T-helper 2 cell treated with Interferon-gamma antibody and Interleukin-4, amounts not matched to agents 5 μg/mL and 100 μg/mL, for 36 hours (primary cell): ENCODE results near the gene MPDZ.

Source experiments
- DNase-seq: peaks from one replicate; pipeline ENCODE4 v3.0.0; 2021; ENCODE audit warnings: low spot score
- H3K27ac Mint-ChIP-seq: one replicate; pipeline ENCODE4 v1.8.0; 2021; ENCODE audit warnings: mild to moderate bottlenecking, mixed read lengths
- H3K27me3 Mint-ChIP-seq: one replicate; pipeline ENCODE4 v1.8.0; 2021; ENCODE audit warnings: low read depth, mixed read lengths
- H3K36me3 Mint-ChIP-seq: one replicate; pipeline ENCODE4 v1.8.0; 2021; ENCODE audit warnings: low read depth, mixed read lengths
- H3K4me1 Mint-ChIP-seq: one replicate; pipeline ENCODE4 v1.8.0; 2021; ENCODE audit warnings: low read depth, mixed read lengths
- H3K4me3 Mint-ChIP-seq: one replicate; pipeline ENCODE4 v1.8.0; 2022; ENCODE audit warnings: mild to moderate bottlenecking, moderate library complexity, mixed read lengths
- H3K9me3 Mint-ChIP-seq: one replicate; pipeline ENCODE4 v1.8.0; 2021; ENCODE audit warnings: mixed read lengths

Gene MPDZ

DNA sequence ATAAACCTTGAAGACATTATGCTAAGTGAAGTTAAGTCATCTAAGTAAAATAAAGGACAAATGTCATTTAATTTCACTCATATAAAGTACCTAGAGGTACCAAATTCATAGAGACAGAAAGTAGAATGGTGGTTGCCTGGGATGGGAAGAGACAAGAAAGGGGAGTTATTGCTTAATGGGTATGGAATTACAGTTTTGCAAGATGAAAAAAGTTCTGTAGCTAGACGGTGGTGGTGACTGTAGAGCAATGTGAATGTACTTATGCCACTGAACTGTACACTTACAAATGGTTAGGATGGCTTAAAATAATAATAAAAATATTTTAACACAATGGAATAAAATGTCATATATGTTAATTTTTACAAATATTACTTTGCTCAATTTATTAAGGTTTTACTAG, 128.0 kb downstream of the MPDZ start:
- H3K27ac Mint-ChIP-seq: no peak overlapping the region
- no peaks in the 10 kb centered on the region for H3K27me3 Mint-ChIP-seq
- H3K36me3 Mint-ChIP-seq: no peaks in the 10 kb centered on the region
- H3K4me1 Mint-ChIP-seq: no peaks in the 10 kb centered on the region
- no peak for DNase-seq
- H3K9me3 Mint-ChIP-seq: peaks cover 9% of the 10 kb centered on the region
- H3K4me3 Mint-ChIP-seq: no peak overlapping the region

DNA sequence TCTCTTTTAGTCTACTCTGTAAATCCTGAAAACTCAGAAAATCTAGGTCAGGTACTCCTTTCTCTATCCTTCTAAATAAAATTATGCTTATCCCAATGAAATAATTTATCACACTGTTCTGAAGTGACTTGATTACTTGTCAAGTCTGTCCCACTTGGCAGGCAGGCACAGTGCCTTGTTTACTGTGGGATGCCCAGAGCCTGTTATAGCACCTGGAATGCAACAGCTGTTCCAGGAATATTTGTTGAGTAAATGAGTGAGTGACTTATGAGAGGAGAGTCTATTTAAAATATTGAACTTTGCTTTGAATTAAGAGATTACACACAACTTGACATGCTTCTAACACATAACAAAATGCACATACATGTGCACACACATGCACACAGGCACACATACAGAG, 130.0 kb downstream of the MPDZ start:
- H3K4me3 Mint-ChIP-seq: no peak overlapping the region

DNA sequence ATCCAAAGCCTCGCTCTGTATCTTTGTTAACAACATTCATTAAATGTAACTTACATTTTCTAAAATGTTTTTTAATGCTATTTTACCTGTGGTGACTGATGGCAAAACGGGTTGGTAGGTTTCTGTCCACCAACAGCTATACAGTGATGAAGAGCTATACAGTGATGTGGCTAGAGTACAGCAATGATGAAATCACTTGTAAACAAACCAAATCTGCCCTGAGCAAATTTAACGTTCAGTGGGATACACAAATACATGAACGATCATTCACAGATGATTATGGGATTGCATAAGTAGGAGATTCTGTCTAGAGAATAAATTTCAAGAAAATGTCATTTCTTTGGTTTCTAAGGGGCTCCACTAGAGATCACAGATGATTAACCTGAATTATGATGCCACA, 132.7 kb downstream of the MPDZ start:
- Mint-ChIP-seq H3K27me3 (no peaks in the 10 kb centered on the region), H3K4me1 (no peaks in the 10 kb centered on the region), H3K9me3 (peaks cover 4% of the 10 kb centered on the region), H3K4me3 (no peak overlapping the region), H3K36me3 (no peaks in the 10 kb centered on the region), H3K27ac (no peak overlapping the region)
- no peak for DNase-seq

More for the DNA sequence above, 130.0 kb downstream of the MPDZ start:
- Mint-ChIP-seq H3K4me1 (no peaks in the 10 kb centered on the region), H3K9me3 (peaks cover 10% of the 10 kb centered on the region), H3K27me3 (no peaks in the 10 kb centered on the region), H3K27ac (no peak overlapping the region), H3K36me3 (no peaks in the 10 kb centered on the region)
- DNase-seq: no peak

DNA sequence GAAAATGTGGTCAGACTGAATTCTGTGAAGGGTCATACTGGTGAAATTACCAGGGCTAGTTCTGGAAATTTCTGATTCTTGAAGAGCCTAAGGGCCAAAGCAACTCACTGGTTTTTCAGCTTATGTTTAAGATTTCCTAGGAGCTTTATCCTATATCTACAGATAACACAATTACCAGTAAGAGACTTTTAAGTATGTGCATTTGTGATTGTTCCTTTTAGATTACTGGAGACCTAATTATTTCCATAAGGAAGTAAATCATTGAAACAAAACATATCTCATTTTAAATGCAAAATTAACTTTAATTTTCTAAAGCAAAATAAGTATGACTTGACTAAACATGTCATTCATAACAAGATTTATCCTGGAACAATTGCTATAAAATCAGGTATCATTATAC, 134.2 kb downstream of the MPDZ start:
- H3K27ac Mint-ChIP-seq: no peak overlapping the region
- no peak for DNase-seq
- H3K36me3 Mint-ChIP-seq: no peaks in the 10 kb centered on the region
- no peak overlapping the region for H3K4me3 Mint-ChIP-seq
- H3K4me1 Mint-ChIP-seq: no peaks in the 10 kb centered on the region
- no peaks in the 10 kb centered on the region for H3K27me3 Mint-ChIP-seq
- peaks cover 4% of the 10 kb centered on the region for H3K9me3 Mint-ChIP-seq

DNA sequence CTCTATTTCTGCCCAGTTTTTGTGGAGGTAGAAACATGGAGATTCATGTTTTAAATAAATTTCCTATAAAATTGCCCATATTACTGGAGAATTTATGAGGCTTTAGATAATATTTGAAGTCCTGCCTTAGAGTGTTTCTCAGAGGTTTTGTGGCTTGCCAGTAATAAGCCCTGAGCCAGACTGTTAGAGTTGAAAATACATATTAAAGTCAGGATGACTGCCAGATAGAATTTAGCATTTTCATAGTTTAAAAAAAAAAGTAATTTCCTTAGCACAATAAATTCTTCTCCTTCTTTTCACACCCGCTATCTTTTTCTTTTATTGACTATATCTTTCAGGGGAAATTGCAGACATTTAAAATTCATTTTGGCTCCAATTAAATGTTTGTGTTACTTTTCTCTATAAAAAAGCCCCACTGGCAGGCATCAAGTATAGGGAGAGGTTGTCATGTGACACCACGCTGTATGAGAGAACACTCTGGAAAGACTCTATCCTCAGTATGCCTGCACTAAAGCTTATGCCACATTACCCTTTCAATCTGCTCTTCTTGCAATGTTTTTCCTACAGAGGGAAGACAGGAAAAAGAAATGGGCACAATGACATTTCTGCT, 135.2 kb downstream of the MPDZ start:
- Mint-ChIP-seq H3K27ac (no peak overlapping the region), H3K9me3 (peaks cover 4% of the 10 kb centered on the region), H3K4me1 (no peaks in the 10 kb centered on the region), H3K36me3 (no peaks in the 10 kb centered on the region), H3K4me3 (no peak overlapping the region), H3K27me3 (no peaks in the 10 kb centered on the region)
- no peak for DNase-seq

DNA sequence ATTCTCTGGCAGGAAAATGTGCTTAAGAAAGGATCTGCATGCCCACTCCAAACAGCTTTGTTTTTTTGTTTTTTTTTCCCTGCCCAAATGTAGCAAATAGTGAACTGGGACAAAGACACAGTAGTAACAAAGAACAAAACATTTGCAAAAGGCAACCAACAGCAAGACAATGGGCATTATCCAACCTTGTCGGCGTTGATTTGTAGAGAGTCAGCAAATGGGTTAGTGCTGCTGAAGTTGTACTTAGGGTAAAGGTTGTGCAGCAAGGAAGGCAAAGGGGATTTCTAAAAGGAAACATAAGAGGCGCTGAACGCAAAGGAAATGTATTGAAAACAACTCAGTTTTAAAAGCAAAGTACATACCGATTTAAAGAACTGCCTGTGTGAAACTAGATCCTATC, 136.2 kb downstream of the MPDZ start:
- Mint-ChIP-seq H3K27ac (no peak overlapping the region), H3K36me3 (no peaks in the 10 kb centered on the region), H3K9me3 (peaks cover 4% of the 10 kb centered on the region), H3K4me3 (no peak overlapping the region), H3K27me3 (no peaks in the 10 kb centered on the region), H3K4me1 (no peaks in the 10 kb centered on the region)
- DNase-seq: no peak

DNA sequence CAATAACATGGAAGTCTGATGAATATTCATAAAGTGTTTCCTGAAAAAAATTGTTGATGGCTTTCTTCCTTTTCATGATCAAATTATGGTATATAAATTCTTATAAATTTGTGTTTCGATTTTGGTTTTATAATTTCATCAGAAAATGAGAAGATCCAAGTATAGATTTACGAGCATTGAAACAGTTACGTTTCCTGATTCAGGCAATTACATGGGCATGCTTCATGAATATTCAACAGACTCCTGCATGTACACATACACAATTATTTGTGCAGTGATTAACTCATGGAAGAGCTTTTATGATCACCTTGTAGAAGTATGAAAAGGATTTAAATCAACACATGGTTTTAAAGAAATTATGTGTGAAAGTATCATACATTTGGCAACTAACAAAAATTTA, 136.7 kb downstream of the MPDZ start:
- H3K9me3 Mint-ChIP-seq: peaks cover 9% of the 10 kb centered on the region
- H3K27me3 Mint-ChIP-seq: no peaks in the 10 kb centered on the region
- H3K36me3 Mint-ChIP-seq: no peaks in the 10 kb centered on the region
- no peak overlapping the region for H3K4me3 Mint-ChIP-seq
- H3K4me1 Mint-ChIP-seq: no peaks in the 10 kb centered on the region
- no peak overlapping the region for H3K27ac Mint-ChIP-seq
- no peak for DNase-seq

DNA sequence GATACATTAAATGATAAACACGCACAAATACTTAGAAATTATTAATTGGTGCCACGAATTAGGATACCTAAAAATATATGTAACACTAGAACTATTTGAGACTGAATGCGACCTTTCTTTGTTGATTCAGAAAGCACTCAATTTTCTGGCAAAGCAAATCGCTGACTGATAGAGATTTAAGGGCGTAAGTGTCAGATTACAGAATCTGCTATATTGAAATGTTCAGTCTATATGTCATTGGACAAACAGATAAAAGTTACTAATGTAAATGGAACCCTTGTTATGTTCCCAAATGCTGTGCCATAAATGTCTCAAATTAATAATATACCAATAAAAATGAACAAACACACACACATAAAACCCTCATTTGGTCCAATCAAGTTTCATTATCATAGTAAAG, 137.9 kb downstream of the MPDZ start:
- no peak for DNase-seq
- Mint-ChIP-seq H3K4me1 (no peaks in the 10 kb centered on the region), H3K4me3 (no peak overlapping the region), H3K36me3 (no peaks in the 10 kb centered on the region), H3K27me3 (no peaks in the 10 kb centered on the region), H3K9me3 (peaks cover 9% of the 10 kb centered on the region), H3K27ac (no peak overlapping the region)

DNA sequence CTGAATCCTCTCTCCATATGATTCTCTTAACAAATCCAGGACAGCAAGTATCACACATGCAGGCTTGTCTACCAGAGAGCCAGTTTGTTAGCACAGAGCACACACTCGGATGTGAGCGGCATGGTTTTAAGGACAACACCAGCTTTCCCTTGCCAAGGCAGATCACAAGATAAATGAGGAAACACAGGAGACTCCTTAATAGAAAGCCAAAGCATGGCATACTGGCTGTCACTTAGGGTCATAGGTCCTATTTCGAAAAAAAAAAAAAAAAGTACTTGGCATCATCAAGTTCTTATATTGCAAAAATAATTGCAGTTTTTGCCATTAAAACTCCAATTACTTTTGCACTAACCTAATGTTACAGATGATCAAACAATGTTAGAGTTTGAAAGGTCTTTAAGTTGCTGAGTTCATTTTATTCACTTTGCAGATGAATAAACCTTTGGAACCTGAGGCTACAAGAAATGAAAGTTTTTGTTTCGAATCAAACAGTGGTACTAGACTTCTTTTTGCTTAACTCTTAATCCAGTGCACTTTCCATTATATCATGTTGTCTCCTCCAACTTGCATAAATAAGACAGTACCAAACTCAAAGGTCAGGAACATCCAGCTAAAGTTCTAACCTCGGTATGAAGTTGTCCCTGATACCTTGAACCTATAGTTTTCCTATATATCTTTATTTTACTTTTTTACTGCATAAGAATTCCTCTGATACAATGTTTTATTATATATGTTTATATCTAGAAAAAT, 138.5 kb downstream of the MPDZ start:
- no peak overlapping the region for H3K27ac Mint-ChIP-seq
- no peaks in the 10 kb centered on the region for H3K36me3 Mint-ChIP-seq
- H3K4me1 Mint-ChIP-seq: no peaks in the 10 kb centered on the region
- H3K9me3 Mint-ChIP-seq: peaks cover 9% of the 10 kb centered on the region
- no peak for DNase-seq
- H3K27me3 Mint-ChIP-seq: no peaks in the 10 kb centered on the region
- H3K4me3 Mint-ChIP-seq: no peak overlapping the region

DNA sequence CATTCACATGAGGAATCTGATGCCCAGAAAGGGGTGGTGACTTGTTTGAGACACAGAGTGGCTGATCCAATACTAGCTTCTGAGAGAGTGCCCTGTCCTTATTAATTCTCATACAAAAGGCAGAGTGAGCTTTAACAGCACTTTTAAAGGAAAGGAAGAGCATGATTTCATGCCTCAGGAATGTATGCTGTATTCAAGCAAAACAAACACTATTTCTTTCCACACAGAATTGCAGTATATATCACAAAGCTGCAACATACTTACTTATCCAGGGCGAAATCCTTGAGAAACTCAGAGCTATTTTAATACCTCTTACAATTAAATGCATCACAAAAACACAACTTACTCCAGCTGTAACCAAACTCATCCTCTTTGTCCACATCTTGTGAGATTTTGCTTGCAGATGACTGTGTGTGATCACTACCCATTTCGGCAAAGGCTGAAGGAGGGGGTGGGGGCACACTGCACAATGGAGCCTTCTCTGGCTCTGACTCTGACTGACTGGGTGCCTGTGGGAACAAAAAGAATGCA, 139.8 kb downstream of the MPDZ start:
- no peak overlapping the region for H3K27ac Mint-ChIP-seq
- H3K27me3 Mint-ChIP-seq: no peaks in the 10 kb centered on the region
- no peaks in the 10 kb centered on the region for H3K4me1 Mint-ChIP-seq
- DNase-seq: no peak
- H3K4me3 Mint-ChIP-seq: no peak overlapping the region
- H3K9me3 Mint-ChIP-seq: peaks cover 16% of the 10 kb centered on the region
- H3K36me3 Mint-ChIP-seq: no peaks in the 10 kb centered on the region

DNA sequence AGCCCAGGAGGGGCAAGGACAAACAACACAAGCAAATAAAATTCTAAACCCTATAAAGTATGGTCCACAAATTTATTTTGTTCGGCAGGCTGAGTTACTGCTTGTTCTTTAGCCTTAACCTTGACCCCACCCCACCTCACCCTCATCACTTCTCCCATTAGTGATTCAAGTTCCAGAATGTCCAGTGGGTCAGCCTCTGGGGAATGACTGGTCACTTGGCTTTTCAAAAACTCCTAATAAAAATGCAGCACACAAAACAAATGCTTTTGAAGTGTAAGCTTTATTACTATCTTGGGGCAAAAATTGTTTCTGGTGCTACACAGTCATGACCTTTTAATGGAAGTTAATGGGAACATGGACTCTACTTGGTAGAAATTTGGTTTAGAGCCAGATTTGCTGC, 142.1 kb downstream of the MPDZ start:
- no peaks in the 10 kb centered on the region for H3K36me3 Mint-ChIP-seq

DNA sequence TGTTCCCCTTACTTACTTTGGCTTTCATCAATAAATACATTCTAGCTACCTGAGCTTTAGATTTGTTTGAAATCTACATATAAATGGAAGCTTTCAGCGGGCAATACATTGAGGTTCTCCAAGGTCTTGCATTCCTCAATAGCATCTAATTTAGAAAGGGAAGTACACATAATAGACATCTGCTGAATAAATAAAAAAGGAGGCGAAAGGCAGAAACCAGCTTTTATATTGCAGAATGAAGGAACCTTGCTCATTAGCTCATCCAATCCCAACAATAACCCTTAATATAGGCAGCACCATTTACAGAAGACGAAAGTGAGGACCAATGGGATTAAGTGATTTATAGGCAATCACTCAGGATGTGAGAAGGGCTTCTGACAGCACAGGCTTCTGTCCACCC, 147.5 kb downstream of the MPDZ start:
- Mint-ChIP-seq H3K4me3 (no peak overlapping the region), H3K27ac (no peak overlapping the region)

More for the DNA sequence above, 142.1 kb downstream of the MPDZ start:
- Mint-ChIP-seq H3K27me3 (no peaks in the 10 kb centered on the region), H3K4me3 (no peak overlapping the region), H3K4me1 (no peaks in the 10 kb centered on the region), H3K27ac (no peak overlapping the region), H3K9me3 (peaks cover 12% of the 10 kb centered on the region)
- no peak for DNase-seq

DNA sequence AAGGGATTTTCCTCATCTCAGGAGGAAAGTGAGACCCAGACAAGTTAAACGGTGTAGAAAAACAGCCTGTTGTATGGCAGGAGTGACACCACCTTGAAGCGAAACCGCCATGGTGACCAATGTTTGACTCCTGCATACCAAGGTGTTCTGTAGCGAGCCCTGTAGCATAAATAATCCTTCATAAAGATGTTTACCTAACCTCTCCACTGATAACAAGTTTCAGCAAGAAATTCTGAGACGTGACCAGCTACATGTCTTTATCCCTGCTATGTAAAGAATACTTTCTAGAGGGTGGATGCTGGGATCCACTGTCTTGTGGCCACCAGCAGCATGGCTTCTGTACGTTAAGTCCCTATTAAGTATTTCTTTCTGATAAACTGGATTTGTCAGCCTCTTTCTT, 148.1 kb downstream of the MPDZ start:
- no peak overlapping the region for H3K27ac Mint-ChIP-seq

More for the DNA sequence above, 147.5 kb downstream of the MPDZ start:
- Mint-ChIP-seq H3K4me1 (no peaks in the 10 kb centered on the region), H3K36me3 (no peaks in the 10 kb centered on the region), H3K27me3 (no peaks in the 10 kb centered on the region), H3K9me3 (peaks cover 10% of the 10 kb centered on the region)
- DNase-seq: no peak

DNA sequence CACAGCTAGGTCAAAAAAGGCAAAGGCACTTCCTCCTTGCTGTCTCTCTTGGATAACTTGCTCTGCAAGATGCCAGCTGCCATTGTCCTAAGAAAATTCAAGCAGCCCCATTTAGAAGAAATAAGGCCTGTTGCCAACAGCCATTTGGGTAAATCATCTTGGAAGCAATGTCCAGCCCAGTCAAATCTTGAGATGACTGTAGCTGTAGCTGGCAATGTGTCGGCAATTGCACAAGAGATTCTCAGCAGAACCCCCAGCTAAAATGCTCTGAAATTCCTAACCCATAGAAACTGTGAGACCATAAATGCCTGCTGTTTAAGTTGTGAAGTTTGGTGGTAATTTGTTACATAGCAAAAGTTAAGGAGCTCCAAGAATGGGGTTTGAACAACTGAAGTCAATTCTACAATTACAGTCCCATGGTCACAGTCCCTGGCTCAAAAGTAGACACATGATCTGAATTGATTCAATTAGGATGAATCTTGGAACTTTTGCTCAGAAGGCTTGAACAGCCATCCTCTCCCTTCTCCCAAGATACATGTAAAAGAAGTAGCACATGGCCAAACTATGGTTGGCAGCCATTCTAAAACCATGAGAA, 151.1 kb downstream of the MPDZ start:
- H3K9me3 Mint-ChIP-seq: peaks cover 12% of the 10 kb centered on the region
- H3K36me3 Mint-ChIP-seq: no peaks in the 10 kb centered on the region
- H3K4me1 Mint-ChIP-seq: no peaks in the 10 kb centered on the region
- DNase-seq: no peak
- H3K4me3 Mint-ChIP-seq: no peak overlapping the region
- no peaks in the 10 kb centered on the region for H3K27me3 Mint-ChIP-seq
- no peak overlapping the region for H3K27ac Mint-ChIP-seq

More for the DNA sequence above, 148.1 kb downstream of the MPDZ start:
- Mint-ChIP-seq H3K36me3 (no peaks in the 10 kb centered on the region), H3K9me3 (peaks cover 10% of the 10 kb centered on the region), H3K4me3 (no peak overlapping the region), H3K4me1 (no peaks in the 10 kb centered on the region), H3K27me3 (no peaks in the 10 kb centered on the region)
- DNase-seq: no peak
